ENCODE data around the gene LRRC2. TPM values are rescaled to one million over a fixed set of nuclear protein-coding genes. Genes with fewer than 3 reads are reported as not detected.

LRRC2 gene
- total and polyA plus RNA-seq, 2 experiments from 2014 or later = 0.60 to 4.4 TPM

- Histone ChIP-seq H3K4me3 (no peak overlapping the region), H2AFZ (no peak overlapping the region), H3K9me2 (replicated peaks; ENCODE audit: insufficient read depth) (no peaks in the 10 kb centered on the region), H3K36me3 (replicated peaks; ENCODE audit: insufficient read depth, low read depth) (no peaks in the 10 kb centered on the region), H4K20me1 (ENCODE audit: insufficient read depth, poor library complexity, severe bottlenecking) (no peaks in the 10 kb centered on the region), H3K9me3 (ENCODE audit: low read depth) (no peaks in the 10 kb centered on the region), H3K79me2 (no peaks in the 10 kb centered on the region), H3K4me2 (no peak overlapping the region), H3K27me3 (no peaks in the 10 kb centered on the region), H3K4me1 (ENCODE audit: insufficient read depth) (peaks cover 7% of the 10 kb centered on the region), H3K27ac (no peak overlapping the region)
- no peak for TF ChIP-seq CTCF (IDR thresholded peaks at IDR 0.05; ENCODE audit: poor library complexity)
- TF ChIP-seq EZH2 (IDR thresholded peaks at IDR 0.05; ENCODE audit: borderline replicate concordance) = no peak
- no peak for TF ChIP-seq EZH2phosphoT487 (IDR thresholded peaks at IDR 0.05; ENCODE audit: low read depth, severe bottlenecking, unreplicated experiment)
- WGBS (ENCODE audit: low lambda C conversion rate, missing lambda C conversion rate) = 0% methylated on average over 1 of the region's 1 CpG
- DNase-seq (ENCODE audit: low spot score) = no peak
Observed at GRCh38 chr3:46553154-46553553, 12.9 kb downstream of the LRRC2 start.

- 92% methylated on average over 1 of the region's 1 CpG for WGBS (ENCODE audit: low lambda C conversion rate, missing lambda C conversion rate)
- no peaks in the 10 kb centered on the region for H3K27me3 ChIP-seq
- H3K79me2 ChIP-seq = no peaks in the 10 kb centered on the region
- DNase-seq (ENCODE audit: low spot score) = no peak
- peaks cover 7% of the 10 kb centered on the region for H3K4me1 ChIP-seq (ENCODE audit: insufficient read depth)
- H4K20me1 ChIP-seq (ENCODE audit: insufficient read depth, poor library complexity, severe bottlenecking) = no peaks in the 10 kb centered on the region
- H3K27ac ChIP-seq = no peak overlapping the region
- TF ChIP-seq CTCF (IDR thresholded peaks at IDR 0.05; ENCODE audit: poor library complexity) (no peak), EZH2phosphoT487 (IDR thresholded peaks at IDR 0.05; ENCODE audit: low read depth, severe bottlenecking, unreplicated experiment) (no peak), EZH2 (IDR thresholded peaks at IDR 0.05; ENCODE audit: borderline replicate concordance) (no peak)
- H3K4me3 ChIP-seq = no peak overlapping the region
- no peak overlapping the region for H3K4me2 ChIP-seq
- no peak overlapping the region for H2AFZ ChIP-seq
- H3K9me3 ChIP-seq (ENCODE audit: low read depth) = no peaks in the 10 kb centered on the region
- no peaks in the 10 kb centered on the region for H3K36me3 ChIP-seq (replicated peaks; ENCODE audit: insufficient read depth, low read depth)
- H3K9me2 ChIP-seq (replicated peaks; ENCODE audit: insufficient read depth) = no peaks in the 10 kb centered on the region
Observed at GRCh38 chr3:46552538-46552937, 13.6 kb downstream of the LRRC2 start.

GRCh38 chr3:46551615-46552014 is 14.5 kb downstream of the LRRC2 start:
- Histone ChIP-seq H3K9me2 (replicated peaks; ENCODE audit: insufficient read depth) (no peaks in the 10 kb centered on the region), H3K36me3 (replicated peaks; ENCODE audit: insufficient read depth, low read depth) (no peaks in the 10 kb centered on the region), H3K4me1 (ENCODE audit: insufficient read depth) (peaks cover 7% of the 10 kb centered on the region), H3K4me3 (no peak overlapping the region), H3K9me3 (ENCODE audit: low read depth) (no peaks in the 10 kb centered on the region), H3K27ac (no peak overlapping the region), H3K79me2 (no peaks in the 10 kb centered on the region), H3K4me2 (no peak overlapping the region), H2AFZ (no peak overlapping the region), H3K27me3 (no peaks in the 10 kb centered on the region), H4K20me1 (ENCODE audit: insufficient read depth, poor library complexity, severe bottlenecking) (no peaks in the 10 kb centered on the region)
- no peak for TF ChIP-seq CTCF (IDR thresholded peaks at IDR 0.05; ENCODE audit: poor library complexity)
- TF ChIP-seq EZH2 (IDR thresholded peaks at IDR 0.05; ENCODE audit: borderline replicate concordance) = no peak
- TF ChIP-seq EZH2phosphoT487 (IDR thresholded peaks at IDR 0.05; ENCODE audit: low read depth, severe bottlenecking, unreplicated experiment) = no peak
- 79% methylated on average over 2 of the region's 2 CpGs for WGBS (ENCODE audit: low lambda C conversion rate, missing lambda C conversion rate)
- no peak for DNase-seq (ENCODE audit: low spot score)

- H3K4me1 ChIP-seq (ENCODE audit: insufficient read depth) = peaks cover 7% of the 10 kb centered on the region
- no peak overlapping the region for H3K4me2 ChIP-seq
- H3K4me3 ChIP-seq = no peak overlapping the region
- TF ChIP-seq EZH2 (IDR thresholded peaks at IDR 0.05; ENCODE audit: borderline replicate concordance) (no peak), EZH2phosphoT487 (IDR thresholded peaks at IDR 0.05; ENCODE audit: low read depth, severe bottlenecking, unreplicated experiment) (no peak), CTCF (IDR thresholded peaks at IDR 0.05; ENCODE audit: poor library complexity) (no peak)
- WGBS (ENCODE audit: low lambda C conversion rate, missing lambda C conversion rate) = 85% methylated on average over 1 of the region's 1 CpG
- no peaks in the 10 kb centered on the region for H3K27me3 ChIP-seq
- H3K9me3 ChIP-seq (ENCODE audit: low read depth) = no peaks in the 10 kb centered on the region
- H2AFZ ChIP-seq = no peak overlapping the region
- H3K27ac ChIP-seq = peak overlapping the region; percentile 21
- no peaks in the 10 kb centered on the region for H3K79me2 ChIP-seq
- H4K20me1 ChIP-seq (ENCODE audit: insufficient read depth, poor library complexity, severe bottlenecking) = no peaks in the 10 kb centered on the region
- no peak for DNase-seq (ENCODE audit: low spot score)
- no peaks in the 10 kb centered on the region for H3K36me3 ChIP-seq (replicated peaks; ENCODE audit: insufficient read depth, low read depth)
- H3K9me2 ChIP-seq (replicated peaks; ENCODE audit: insufficient read depth) = no peaks in the 10 kb centered on the region
Observed at GRCh38 chr3:46549989-46550388, 16.1 kb downstream of the LRRC2 start.
